Measurements from ENCODE around the gene ST7L.

The ST7L gene

GRCh38 chr1:112533029-112533428, 85.9 kb downstream of the ST7L start:
- TF ChIP-seq CTCF (IDR thresholded peaks at IDR 0.05; ENCODE audit: control insufficient read depth, extremely low read depth, insufficient read depth): no peak
- H3K4me3 ChIP-seq (ENCODE audit: low read depth, low read length): no peak overlapping the region
- no peak for DNase-seq (ENCODE audit: low read depth)

GRCh38 chr1:112532064-112532463, 86.9 kb downstream of the ST7L start:
- H3K4me3 ChIP-seq (ENCODE audit: low read depth, low read length): no peak overlapping the region
- TF ChIP-seq CTCF (IDR thresholded peaks at IDR 0.05; ENCODE audit: control insufficient read depth, extremely low read depth, insufficient read depth): no peak
- no peak for DNase-seq (ENCODE audit: low read depth)

- TF ChIP-seq CTCF (IDR thresholded peaks at IDR 0.05; ENCODE audit: control insufficient read depth, extremely low read depth, insufficient read depth): no peak
- no peak overlapping the region for H3K4me3 ChIP-seq (ENCODE audit: low read depth, low read length)
- no peak for DNase-seq (ENCODE audit: low read depth)
Measured at GRCh38 chr1:112530832-112531231, 88.1 kb downstream of the ST7L start.

- TF ChIP-seq CTCF (IDR thresholded peaks at IDR 0.05; ENCODE audit: control insufficient read depth, extremely low read depth, insufficient read depth): no peak
- peak; percentile 71 for DNase-seq (ENCODE audit: low read depth)
- no peak overlapping the region for H3K4me3 ChIP-seq (ENCODE audit: low read depth, low read length)
Measured at GRCh38 chr1:112529301-112529700, 89.6 kb downstream of the ST7L start.

GRCh38 chr1:112528076-112528475, 90.9 kb downstream of the ST7L start:
- no peak for DNase-seq (ENCODE audit: low read depth)
- TF ChIP-seq CTCF (IDR thresholded peaks at IDR 0.05; ENCODE audit: control insufficient read depth, extremely low read depth, insufficient read depth): no peak

GRCh38 chr1:112527266-112528010, 91.5 kb downstream of the ST7L start:
- no peak for DNase-seq (ENCODE audit: low read depth)
- H3K4me3 ChIP-seq (ENCODE audit: low read depth, low read length): no peak overlapping the region
- TF ChIP-seq CTCF (IDR thresholded peaks at IDR 0.05; ENCODE audit: control insufficient read depth, extremely low read depth, insufficient read depth): no peak

More at GRCh38 chr1:112528076-112528475, 90.9 kb downstream of the ST7L start:
- H3K4me3 ChIP-seq (ENCODE audit: low read depth, low read length): no peak overlapping the region

- H3K4me3 ChIP-seq (ENCODE audit: low read depth, low read length): no peak overlapping the region
- DNase-seq (ENCODE audit: low read depth): no peak
- no peak for TF ChIP-seq CTCF (IDR thresholded peaks at IDR 0.05; ENCODE audit: control insufficient read depth, extremely low read depth, insufficient read depth)
Measured at GRCh38 chr1:112524986-112525385, 94.0 kb downstream of the ST7L start.

Data from LNCaP clone FGC (cell line).